D341Med (cell line): ENCODE measurements around the gene TMEM11.

ENCODE experiments used
- DNase-seq: peaks from one replicate; pipeline ENCODE4 v3.0.0; 2012; ENCODE audit warnings: low spot score

Gene TMEM11

DNA sequence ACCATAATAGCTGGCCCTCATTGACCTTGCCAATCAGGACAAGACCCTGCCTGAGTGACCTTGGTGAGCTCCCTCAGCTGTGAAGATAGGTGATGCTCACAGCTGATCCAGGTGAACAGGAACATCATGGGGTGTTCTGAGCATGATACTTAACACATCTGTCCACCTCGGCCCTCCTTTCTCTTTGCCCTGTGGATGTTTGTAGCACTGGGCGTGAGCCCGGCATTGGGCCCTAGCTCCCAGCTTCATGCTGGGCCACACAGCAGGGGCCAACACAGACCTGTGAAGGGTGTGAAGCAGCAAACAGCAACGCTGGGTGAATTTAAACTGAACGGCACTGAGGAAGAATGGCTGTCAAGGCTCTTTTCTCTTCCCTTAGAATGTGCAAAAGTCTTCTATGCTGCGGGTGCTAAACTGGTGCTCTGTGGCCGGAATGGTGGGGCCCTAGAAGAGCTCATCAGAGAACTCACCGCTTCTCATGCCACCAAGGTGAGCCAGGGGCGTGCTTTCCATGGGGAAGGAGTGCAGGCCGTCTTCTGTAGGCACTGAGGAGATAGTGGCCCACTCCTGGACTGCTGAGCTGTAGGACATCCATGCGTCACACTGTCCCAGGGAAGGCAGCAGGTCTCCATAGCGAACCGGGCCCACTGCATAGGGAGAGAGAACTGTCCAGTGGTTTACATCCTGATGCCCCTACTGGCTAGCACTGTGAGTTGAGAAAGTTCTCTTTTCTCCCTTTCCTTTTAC lies 35.9 kb downstream of the TMEM11 start:
- DNase-seq, result no peak

- no peak for DNase-seq
These were observed 36.6 kb downstream of the TMEM11 start for GRCh38 chr17:21177401-21177800.

DNA sequence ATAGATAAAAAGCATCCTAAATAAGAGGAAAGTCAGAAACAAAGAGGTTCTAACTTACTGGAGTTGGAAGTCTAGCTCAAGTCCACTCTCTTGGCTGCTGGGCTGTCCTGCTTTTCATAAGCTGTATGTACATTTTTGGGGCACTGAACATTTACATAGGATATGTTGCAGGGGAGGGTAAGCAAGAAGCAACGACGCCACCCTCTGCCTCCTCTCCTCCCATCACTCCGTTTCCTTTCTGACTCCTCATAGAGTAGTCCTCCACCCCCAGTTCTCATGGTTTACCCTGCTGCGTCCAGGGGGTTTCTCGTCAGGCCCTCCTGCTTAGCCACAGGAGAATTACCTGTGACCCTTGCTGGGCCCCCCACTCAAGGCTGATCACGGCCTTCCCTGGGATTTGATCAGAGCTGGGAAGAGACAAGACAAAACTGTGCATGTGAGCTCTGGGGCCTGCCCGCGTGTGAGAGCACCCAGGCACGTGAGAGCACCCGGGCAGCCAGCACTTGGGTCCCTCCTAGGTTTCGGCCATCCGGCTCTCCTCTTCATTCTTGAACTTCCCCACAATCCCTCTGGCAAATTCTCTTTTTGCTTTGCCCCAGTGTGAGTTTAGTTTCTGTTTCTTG lies 37.1 kb downstream of the TMEM11 start:
- DNase-seq, result no peak

DNA sequence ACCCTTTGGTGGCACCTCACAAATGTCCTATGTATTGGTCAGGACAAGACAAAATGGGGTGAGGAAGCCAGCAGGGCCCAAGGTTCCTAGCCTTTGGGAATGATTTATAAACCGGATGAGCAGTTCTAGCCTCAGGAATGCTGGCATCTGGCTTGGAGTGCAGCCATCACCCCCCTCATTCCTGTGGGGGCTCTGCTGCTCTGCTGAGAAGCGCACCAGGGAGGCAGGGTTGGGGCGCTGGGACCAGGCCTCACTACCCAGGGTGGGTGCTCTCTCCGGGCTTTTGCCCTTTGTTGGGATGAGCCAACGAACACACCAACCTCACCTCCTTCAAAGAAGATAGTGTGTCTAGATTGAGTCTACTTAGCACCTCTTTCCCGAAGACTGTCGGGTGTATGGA lies 39.2 kb downstream of the TMEM11 start:
- no peak for DNase-seq

GRCh38 chr17:21174186-21174585 lies 39.8 kb downstream of the TMEM11 start:
- no peak for DNase-seq

DNA sequence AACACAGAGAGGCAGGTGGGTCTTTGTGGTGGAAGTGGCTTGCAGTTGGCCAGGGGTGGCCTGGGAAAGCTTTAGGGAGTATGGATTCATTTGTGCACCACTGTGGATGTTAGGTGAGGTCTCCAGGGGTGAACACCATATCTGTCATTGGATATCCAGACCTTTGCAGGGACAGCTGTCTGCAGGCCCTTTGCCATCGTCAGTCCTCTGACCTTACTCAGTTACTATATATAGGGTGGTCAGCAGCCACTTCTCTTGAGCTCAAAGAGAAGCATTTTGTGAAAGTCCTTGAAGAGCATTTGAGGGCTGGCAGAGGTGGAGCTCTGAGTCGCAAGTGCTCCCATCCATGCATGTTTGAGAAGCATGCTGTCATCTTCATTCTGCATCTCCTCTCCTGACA lies 40.4 kb downstream of the TMEM11 start:
- no peak for DNase-seq

DNA sequence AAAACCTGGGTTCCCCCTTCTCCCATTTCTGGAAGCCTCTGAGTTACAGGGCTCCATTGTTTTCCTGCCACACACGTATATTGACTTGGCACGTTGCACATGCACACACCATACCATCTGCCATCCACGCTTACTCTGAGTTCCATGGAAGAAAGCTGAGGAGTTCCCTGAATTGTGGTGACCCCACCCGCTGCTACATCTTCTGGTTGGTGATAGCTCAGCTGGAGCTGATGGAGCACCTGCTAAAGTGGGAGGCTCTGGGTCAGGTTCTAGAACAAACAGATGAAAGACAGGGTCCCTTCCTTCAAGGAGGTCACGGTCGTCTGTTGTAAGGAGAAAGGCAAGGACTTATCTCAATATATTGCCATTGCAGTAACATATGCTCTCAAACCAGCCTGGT lies 41.1 kb downstream of the TMEM11 start:
- no peak for DNase-seq

DNA sequence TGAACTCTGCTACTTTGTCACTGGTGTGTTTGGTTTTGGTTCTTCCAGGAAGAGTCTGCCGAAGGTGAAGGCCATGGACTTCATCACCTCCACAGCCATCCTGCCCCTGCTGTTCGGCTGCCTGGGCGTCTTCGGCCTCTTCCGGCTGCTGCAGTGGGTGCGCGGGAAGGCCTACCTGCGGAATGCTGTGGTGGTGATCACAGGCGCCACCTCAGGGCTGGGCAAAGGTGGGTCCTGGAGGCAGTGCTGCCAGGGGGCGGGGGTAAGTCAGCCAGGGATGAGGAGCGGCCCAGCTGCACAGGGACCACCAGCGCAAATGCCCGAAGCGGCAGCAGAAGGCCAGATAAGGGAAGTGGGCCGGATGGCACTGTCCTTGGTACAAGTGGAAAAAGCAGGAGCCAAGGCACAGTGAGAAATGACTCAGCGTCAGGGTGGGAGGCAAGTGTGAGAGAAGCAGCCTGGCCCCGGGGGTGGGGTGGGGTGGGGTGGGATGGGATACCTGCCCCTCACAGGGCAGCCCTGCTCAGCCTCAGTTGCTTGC lies 41.9 kb downstream of the TMEM11 start:
- no peak for DNase-seq

GRCh38 chr17:21171309-21171922 lies 42.5 kb downstream of the TMEM11 start:
- DNase-seq, result no peak

DNA sequence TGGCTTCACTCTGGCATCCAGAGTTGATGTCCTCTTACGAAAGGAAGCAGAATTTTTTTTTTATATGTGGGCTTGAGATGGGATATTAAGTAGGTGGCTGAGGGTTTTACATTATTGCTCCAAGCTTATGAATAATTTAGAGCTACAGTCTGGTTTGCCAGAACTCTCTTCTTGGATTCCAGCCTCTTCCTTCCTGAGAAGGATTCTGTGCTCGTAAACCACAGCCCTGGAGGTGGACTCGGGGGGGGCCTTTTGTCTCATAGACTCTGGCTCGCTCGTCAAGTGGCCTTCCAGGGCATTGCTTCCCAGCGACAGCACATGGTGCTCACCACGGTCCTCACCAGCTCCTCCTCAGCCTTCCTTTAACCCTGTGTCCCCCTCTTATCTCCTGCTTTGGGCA lies 43.2 kb downstream of the TMEM11 start:
- no peak for DNase-seq

DNA sequence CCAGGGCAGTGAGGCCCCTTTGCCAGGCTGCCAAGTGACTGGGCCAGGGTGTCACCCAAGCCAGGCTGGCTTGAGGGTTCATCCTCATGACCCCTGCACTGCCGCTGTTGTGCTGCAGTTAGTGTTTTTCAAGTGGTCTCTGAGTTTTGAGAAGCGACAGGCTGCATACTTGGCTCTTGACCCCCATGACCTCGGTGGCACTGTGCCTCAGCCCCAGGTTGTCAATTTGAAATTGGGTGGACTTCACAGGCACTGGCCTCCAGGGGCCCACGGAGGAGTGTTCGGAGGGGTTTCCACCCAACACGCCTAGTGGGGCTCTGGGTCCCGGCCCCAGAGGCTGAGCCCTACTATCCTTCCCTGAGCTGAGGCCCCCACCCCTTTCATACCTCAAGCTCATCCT lies 44.5 kb downstream of the TMEM11 start:
- DNase-seq, result no peak

DNA sequence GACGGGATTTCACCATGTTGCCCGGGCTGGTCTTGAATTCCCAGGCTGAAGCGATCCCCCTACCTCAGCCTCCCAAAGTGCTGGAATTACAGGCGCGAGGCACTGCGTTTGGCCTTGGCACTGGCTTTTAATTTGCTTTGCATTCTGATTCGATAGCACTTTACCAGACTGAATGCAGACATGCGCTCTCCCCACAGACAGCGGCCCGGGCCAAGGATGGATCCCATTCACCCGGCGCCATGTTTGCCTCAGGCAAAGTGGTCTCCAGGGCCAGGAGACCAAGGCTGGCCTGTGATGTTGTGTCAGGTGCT lies 45.5 kb downstream of the TMEM11 start:
- no peak for DNase-seq

- DNase-seq, result no peak
These were observed 46.7 kb downstream of the TMEM11 start for GRCh38 chr17:21167303-21167702.

DNA sequence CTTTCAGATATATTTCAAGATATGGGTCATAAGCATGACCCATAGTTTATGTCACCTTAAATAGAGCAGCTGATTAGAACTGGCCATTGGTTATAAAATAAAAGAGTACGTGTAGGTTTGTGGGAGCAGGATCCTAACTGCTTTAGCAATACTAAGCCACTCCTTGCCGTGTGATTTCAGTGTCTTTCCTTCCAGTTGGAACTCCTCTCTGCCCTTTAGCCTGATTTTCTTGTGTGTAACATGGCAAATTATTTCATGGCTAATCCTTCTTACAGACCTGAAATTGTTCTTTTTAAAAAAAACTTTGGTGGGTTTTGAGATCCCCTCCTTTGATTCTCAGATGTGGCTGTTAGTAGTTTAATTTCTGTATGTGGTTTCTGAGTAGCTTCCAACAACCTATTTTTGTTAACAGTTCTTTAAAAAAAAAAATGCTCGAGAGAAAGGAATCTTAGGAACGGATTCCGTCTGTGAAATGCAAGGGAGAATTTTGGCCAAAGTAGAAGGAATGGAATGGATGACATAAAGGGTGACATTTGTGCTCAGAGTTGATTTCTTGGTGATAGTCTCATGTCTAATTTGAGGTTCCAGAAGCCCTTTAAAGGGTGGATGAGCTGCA lies 47.3 kb downstream of the TMEM11 start:
- no peak for DNase-seq

DNA sequence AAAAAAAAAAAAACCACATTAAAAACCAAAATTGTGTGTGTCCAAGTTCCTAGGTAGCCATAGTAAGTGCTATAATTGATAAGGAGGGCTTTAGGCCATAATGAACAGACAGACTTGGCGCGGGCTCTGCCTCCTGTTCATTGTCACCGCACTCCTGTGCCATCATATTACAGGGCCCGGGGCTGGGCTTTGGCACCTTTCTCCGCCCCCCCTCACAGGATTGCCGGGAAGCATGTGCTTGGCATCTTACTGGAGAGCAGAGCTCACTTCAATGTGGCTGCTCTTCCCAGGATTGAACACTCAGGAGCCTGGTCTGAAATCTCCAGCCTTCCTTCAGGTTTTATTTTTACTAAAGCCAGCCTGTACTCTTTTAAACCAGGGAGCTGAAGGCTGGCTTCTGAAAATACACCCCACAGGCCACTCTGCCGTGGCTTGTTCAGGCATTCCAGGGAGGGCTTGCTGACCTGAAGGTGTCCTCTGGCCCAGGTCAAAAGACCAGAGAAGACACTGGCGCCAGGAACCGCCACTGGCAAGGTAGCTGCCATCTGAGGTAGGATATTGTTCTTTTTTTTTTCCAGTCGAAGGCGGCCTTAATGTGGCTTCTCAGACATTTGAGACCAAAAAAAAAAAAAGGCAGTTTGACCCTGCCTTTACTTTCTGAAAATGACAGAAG lies 47.9 kb downstream of the TMEM11 start:
- DNase-seq, result no peak

GRCh38 chr17:21164620-21165019 lies 49.3 kb downstream of the TMEM11 start:
- DNase-seq, result no peak

- no peak for DNase-seq
These were observed 49.7 kb downstream of the TMEM11 start for GRCh38 chr17:21164216-21164615.

- DNase-seq, result no peak
These were observed 50.9 kb downstream of the TMEM11 start for GRCh38 chr17:21163101-21163500.

GRCh38 chr17:21162394-21162775 lies 51.6 kb downstream of the TMEM11 start:
- no peak for DNase-seq

GRCh38 chr17:21161498-21162393 lies 52.2 kb downstream of the TMEM11 start:
- DNase-seq, result no peak

GRCh38 chr17:21160401-21160800 lies 53.6 kb downstream of the TMEM11 start:
- DNase-seq, result no peak
